Left forelimb (tissue), 1 donor: ENCODE data around the gene IL17A.

Experiments
- DNase-seq: peaks from one replicate; pipeline ENCODE4 v3.0.0-alpha.2; 2018; ENCODE audit warnings: low spot score

The IL17A gene

DNA sequence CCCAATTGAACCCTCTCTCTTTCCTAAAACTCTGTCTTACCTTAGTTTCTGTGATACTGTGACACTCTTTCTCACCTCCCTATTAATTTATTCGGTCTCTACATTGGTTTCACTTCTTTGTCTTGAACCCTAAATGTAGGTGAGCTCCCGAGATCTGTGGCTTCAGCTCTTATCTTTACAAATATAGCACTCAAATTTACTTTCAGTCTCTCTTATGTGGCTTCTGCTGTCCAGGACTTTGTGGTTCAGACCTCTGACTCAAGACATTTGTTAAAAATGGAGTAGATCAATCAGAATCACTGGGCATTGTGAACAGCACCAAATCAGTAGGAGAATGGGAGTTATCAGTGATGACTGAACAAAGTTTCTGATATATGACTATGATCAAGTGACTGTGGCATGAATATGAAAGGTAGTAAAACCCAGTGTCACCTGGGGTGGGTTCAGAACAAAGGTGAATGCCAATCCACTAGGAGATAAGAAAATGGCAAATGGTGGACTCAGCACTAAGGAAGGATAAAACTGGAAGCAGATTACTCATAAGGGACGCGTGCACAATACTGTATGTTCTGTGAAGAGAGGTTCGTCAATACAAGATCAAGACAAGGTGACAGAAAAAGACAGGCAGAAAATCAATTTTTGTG is 30.9 kb downstream of the IL17A start:
- no peak for DNase-seq

DNA sequence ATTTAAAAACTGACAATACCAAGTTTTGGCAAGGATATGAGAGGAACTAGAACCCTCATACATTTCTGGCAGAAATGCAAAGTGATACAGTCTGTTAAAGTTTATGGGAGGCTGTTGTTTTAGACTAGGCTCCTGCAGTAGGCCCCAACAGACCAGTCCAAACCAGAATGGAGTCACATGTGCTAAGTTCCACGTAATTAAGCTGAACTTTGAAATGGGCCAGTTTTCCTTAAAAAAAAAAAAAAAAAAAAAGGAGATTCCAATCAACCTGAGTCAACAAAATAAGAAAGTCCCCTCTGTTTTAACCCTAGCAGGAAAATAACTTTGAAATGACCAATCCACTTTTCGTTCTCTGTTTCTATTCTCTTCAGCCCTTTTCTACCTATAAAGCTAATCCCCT is 31.6 kb downstream of the IL17A start:
- no peak for DNase-seq

- no peak for DNase-seq
Measured at GRCh38 chr6:52221302-52221701, 35.1 kb downstream of the IL17A start.

DNA sequence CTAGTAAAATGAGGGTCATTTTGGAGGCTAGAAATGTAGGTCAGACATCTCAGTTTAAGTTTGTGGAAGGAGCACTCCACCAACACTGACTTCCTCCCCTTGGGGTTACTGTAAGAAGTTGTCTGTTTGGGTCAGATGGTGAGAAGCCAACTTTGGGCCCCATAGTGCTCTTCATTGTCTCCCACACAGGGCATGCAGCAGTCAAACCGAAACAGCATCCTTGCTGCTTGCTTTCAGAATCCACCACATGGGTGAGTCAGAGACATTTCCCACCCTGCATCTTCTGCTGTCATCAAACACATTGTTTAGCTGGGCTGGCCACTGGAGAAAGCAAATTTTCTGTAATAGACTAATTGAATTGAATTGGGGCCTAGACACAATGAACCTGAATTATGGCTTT is 41.3 kb downstream of the IL17A start:
- DNase-seq = no peak

DNA sequence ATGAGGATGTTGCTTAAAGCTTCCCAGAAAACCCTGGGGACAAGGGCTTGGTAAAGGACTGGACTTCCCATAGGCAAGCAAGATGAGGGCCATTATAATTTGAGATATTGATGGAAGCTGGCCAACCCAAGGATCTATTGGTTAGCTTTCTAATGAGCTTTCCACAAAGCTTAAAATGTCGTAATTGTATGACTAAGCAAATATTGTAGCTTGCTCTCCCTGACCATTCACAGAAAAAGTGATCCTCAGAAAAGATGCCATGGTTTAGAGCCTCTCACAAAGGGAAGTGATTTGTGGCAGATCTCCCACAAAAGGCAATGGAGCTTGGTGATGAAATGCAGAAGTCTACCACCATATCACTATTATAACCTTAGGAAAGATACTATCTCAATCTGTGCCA is 44.5 kb downstream of the IL17A start:
- no peak for DNase-seq

- no peak for DNase-seq
Measured at GRCh38 chr6:52231406-52232127, 45.4 kb downstream of the IL17A start.

GRCh38 chr6:52233005-52233404 is 46.8 kb downstream of the IL17A start:
- no peak for DNase-seq

GRCh38 chr6:52233975-52234823 is 48.0 kb downstream of the IL17A start:
- no peak for DNase-seq
